GM19438 (cell line): ENCODE results near the gene MOB1B.
"Not testable (repeated sequence)": the region's sequence is repeated elsewhere in the genome, so short reads cannot be mapped to it uniquely, and the experiment has no call there.

ENCODE experiments used
- ATAC-seq: cut with Tn5 transposase; IDR thresholded peaks from one replicate; pipeline ENCODE4 v1.9.1; 2021; ENCODE audit warnings: low read depth; ENCODE audit not compliant: unreplicated experiment

The MOB1B gene

GRCh38 chr4:71004281-71004851 lies 102.2 kb downstream of the MOB1B start:
- ATAC-seq, result peak; percentile 35

- not testable (repeated sequence) for ATAC-seq
These were observed 102.9 kb downstream of the MOB1B start for GRCh38 chr4:71005025-71005424.

GRCh38 chr4:71006203-71006907 lies 104.2 kb downstream of the MOB1B start:
- ATAC-seq, result peak; percentile 74

- ATAC-seq, result no peak
These were observed 106.0 kb downstream of the MOB1B start for GRCh38 chr4:71008196-71008595.

GRCh38 chr4:71009086-71009485 lies 106.9 kb downstream of the MOB1B start:
- ATAC-seq, result no peak

GRCh38 chr4:71009890-71010588 lies 107.9 kb downstream of the MOB1B start:
- no peak for ATAC-seq

GRCh38 chr4:71011451-71011850 lies 109.3 kb downstream of the MOB1B start:
- ATAC-seq, result no peak

GRCh38 chr4:71017391-71017790 lies 115.2 kb downstream of the MOB1B start:
- ATAC-seq, result not testable (repeated sequence)

- ATAC-seq, result no peak
These were observed 118.4 kb downstream of the MOB1B start for GRCh38 chr4:71020611-71021010.

- no peak for ATAC-seq
These were observed 123.5 kb downstream of the MOB1B start for GRCh38 chr4:71025654-71026053.

- no peak for ATAC-seq
These were observed 123.9 kb downstream of the MOB1B start for GRCh38 chr4:71026086-71026485.

GRCh38 chr4:71027611-71028010 lies 125.4 kb downstream of the MOB1B start:
- no peak for ATAC-seq

- ATAC-seq, result no peak
These were observed 127.3 kb downstream of the MOB1B start for GRCh38 chr4:71029504-71029903.

- ATAC-seq, result not testable (repeated sequence)
These were observed 129.9 kb downstream of the MOB1B start for GRCh38 chr4:71032106-71032505.
